Neural cell (in vitro differentiated cells): ENCODE measurements around the gene GSK3B.

Source experiments
- CTCF ChIP-seq: fragments of 450-650 bp; IDR thresholded peaks from 2 replicates; pipeline ENCODE4 v1.5.1; 2014; ENCODE audit warnings: antibody characterized with exemption, mild to moderate bottlenecking, moderate library complexity; ENCODE audit not compliant: poor library complexity, severe bottlenecking
- EZH2 ChIP-seq: fragments of 200-600, 300-800 bp; shearing (Covaris generic), sonication (generic); IDR thresholded peaks from 2 replicates; pipeline ENCODE4 v1.6.1; 2014; ENCODE audit warnings: antibody characterized with exemption, low read length, borderline replicate concordance, mild to moderate bottlenecking; ENCODE audit not compliant: insufficient read depth, poor library complexity, severe bottlenecking
- MXI1 ChIP-seq: fragments of 450-650 bp; conservative IDR thresholded peaks from 2 replicates; pipeline ENCODE4 v1.6.1; 2014; ENCODE audit warnings: antibody characterized with exemption, mild to moderate bottlenecking; ENCODE audit not compliant: poor library complexity, severe bottlenecking
- POLR2AphosphoS5 ChIP-seq: IDR thresholded peaks from 2 replicates; pipeline ENCODE4 v1.6.1; 2012
- TF ChIP-seq, protein P1 (sequence below): IDR thresholded peaks from 2 replicates; pipeline ENCODE4 v1.6.1; 2012; ENCODE audit warnings: borderline replicate concordance

- TF ChIP-seq CTCF = no peak
- TF ChIP-seq POLR2AphosphoS5 = no peak
- TF ChIP-seq, protein P1, sequence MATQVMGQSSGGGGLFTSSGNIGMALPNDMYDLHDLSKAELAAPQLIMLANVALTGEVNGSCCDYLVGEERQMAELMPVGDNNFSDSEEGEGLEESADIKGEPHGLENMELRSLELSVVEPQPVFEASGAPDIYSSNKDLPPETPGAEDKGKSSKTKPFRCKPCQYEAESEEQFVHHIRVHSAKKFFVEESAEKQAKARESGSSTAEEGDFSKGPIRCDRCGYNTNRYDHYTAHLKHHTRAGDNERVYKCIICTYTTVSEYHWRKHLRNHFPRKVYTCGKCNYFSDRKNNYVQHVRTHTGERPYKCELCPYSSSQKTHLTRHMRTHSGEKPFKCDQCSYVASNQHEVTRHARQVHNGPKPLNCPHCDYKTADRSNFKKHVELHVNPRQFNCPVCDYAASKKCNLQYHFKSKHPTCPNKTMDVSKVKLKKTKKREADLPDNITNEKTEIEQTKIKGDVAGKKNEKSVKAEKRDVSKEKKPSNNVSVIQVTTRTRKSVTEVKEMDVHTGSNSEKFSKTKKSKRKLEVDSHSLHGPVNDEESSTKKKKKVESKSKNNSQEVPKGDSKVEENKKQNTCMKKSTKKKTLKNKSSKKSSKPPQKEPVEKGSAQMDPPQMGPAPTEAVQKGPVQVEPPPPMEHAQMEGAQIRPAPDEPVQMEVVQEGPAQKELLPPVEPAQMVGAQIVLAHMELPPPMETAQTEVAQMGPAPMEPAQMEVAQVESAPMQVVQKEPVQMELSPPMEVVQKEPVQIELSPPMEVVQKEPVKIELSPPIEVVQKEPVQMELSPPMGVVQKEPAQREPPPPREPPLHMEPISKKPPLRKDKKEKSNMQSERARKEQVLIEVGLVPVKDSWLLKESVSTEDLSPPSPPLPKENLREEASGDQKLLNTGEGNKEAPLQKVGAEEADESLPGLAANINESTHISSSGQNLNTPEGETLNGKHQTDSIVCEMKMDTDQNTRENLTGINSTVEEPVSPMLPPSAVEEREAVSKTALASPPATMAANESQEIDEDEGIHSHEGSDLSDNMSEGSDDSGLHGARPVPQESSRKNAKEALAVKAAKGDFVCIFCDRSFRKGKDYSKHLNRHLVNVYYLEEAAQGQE = no peak
- no peak for TF ChIP-seq MXI1
- no peak for TF ChIP-seq EZH2
Measured at GRCh38 chr3:119826711-119827608, 267.3 kb downstream of the GSK3B start.
